SH-SY5Y (cell line): ENCODE results near the gene RTP5.

Experiments
- GATA2 ChIP-seq: IDR thresholded peaks from 2 replicates; pipeline ENCODE4 v1.6.1; 2011; ENCODE audit warnings: mild to moderate bottlenecking, low read depth, low read length
- GATA3 ChIP-seq: IDR thresholded peaks from 2 replicates; pipeline ENCODE4 v1.6.1; 2011; ENCODE audit warnings: low read depth, mild to moderate bottlenecking, low read length, moderate library complexity

- TF ChIP-seq GATA3 (no peak), GATA2 (no peak)
Measured at GRCh38 chr2:241834527-241835210, 34.9 kb upstream of the RTP5 start.
